ENCODE data around the gene NRG2.

NRG2 gene

GRCh38 chr5:139964994-139965565 is 78.0 kb downstream of the NRG2 start:
- no peak for DNase-seq

GRCh38 chr5:139964266-139964993 is 78.7 kb downstream of the NRG2 start:
- no peak for DNase-seq

- DNase-seq = no peak
Observed at GRCh38 chr5:139962445-139962844, 80.7 kb downstream of the NRG2 start.

GRCh38 chr5:139961435-139962157 is 81.5 kb downstream of the NRG2 start:
- no peak for DNase-seq

GRCh38 chr5:139960723-139961383 is 82.2 kb downstream of the NRG2 start:
- no peak for DNase-seq

GRCh38 chr5:139958432-139959148 is 84.5 kb downstream of the NRG2 start:
- DNase-seq = no peak

- DNase-seq = no peak
Observed at GRCh38 chr5:139956342-139956741, 86.8 kb downstream of the NRG2 start.

- no peak for DNase-seq
Observed at GRCh38 chr5:139955616-139956273, 87.4 kb downstream of the NRG2 start.

- no peak for DNase-seq
Observed at GRCh38 chr5:139955053-139955605, 88.0 kb downstream of the NRG2 start.

- no peak for DNase-seq
Observed at GRCh38 chr5:139954462-139954861, 88.6 kb downstream of the NRG2 start.

- DNase-seq = no peak
Observed at GRCh38 chr5:139954022-139954421, 89.1 kb downstream of the NRG2 start.

- no peak for DNase-seq
Observed at GRCh38 chr5:139952574-139952973, 90.5 kb downstream of the NRG2 start.

- DNase-seq = no peak
Observed at GRCh38 chr5:139951983-139952382, 91.1 kb downstream of the NRG2 start.

GRCh38 chr5:139951296-139951924 is 91.7 kb downstream of the NRG2 start:
- DNase-seq = no peak

GRCh38 chr5:139950436-139950835 is 92.7 kb downstream of the NRG2 start:
- DNase-seq = no peak

GRCh38 chr5:139949710-139950109 is 93.4 kb downstream of the NRG2 start:
- DNase-seq = no peak

GRCh38 chr5:139947727-139948126 is 95.4 kb downstream of the NRG2 start:
- DNase-seq = no peak

GRCh38 chr5:139946440-139946839 is 96.7 kb downstream of the NRG2 start:
- DNase-seq = no peak

- no peak for DNase-seq
Observed at GRCh38 chr5:139946006-139946405, 97.1 kb downstream of the NRG2 start.

- no peak for DNase-seq
Observed at GRCh38 chr5:139942243-139942642, 100.9 kb downstream of the NRG2 start.

GRCh38 chr5:139930406-139930805 is 112.7 kb downstream of the NRG2 start:
- no peak for DNase-seq

Measured in NCI-H69 (cell line).